Measurements from ENCODE around the gene PHB1. TPM values are rescaled to one million over a fixed set of nuclear protein-coding genes. Genes with fewer than 3 reads are reported as not detected.
A peak's percentile ranks its signal among the peaks of the same experiment; 100 is the strongest.

PHB1 gene
- total RNA-seq, 4 donors from 2014 or later = 63.8 to 92.5 (median 86.4) TPM

DNA sequence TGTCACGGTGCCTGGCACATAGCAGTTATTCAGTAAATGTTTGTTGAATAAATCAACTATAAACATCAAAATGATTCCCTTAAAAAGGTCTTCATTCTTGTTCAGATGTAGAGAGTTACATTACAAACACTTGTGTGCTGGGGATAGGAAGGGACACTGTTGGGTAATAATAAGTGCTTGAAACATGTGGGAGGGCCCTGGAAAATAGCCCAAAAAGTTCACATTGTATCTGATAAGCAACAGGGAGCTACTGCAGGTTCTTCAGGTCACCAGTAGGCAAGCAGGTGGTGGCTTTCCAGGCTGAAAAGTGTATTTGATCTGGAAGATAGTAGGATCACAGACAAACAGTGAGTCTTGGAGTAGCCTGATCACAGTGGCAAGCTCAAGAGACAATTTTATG is 33.6 kb downstream of the PHB1 start:
- no peaks in the 10 kb centered on the region for H3K36me3 ChIP-seq
- H3K9me3 ChIP-seq = no peaks in the 10 kb centered on the region
- no peaks in the 10 kb centered on the region for H3K27me3 ChIP-seq
- H3K4me1 ChIP-seq = peaks cover 23% of the 10 kb centered on the region
- no peak for DNase-seq (ENCODE audit: low spot score in 2 of 2)
- TF ChIP-seq POLR2A (IDR thresholded peaks at IDR 0.05) (no peak), EP300 (IDR thresholded peaks at IDR 0.05) (no peak), POLR2AphosphoS5 (IDR thresholded peaks at IDR 0.05) (no peak)
- TF ChIP-seq, protein P1, sequence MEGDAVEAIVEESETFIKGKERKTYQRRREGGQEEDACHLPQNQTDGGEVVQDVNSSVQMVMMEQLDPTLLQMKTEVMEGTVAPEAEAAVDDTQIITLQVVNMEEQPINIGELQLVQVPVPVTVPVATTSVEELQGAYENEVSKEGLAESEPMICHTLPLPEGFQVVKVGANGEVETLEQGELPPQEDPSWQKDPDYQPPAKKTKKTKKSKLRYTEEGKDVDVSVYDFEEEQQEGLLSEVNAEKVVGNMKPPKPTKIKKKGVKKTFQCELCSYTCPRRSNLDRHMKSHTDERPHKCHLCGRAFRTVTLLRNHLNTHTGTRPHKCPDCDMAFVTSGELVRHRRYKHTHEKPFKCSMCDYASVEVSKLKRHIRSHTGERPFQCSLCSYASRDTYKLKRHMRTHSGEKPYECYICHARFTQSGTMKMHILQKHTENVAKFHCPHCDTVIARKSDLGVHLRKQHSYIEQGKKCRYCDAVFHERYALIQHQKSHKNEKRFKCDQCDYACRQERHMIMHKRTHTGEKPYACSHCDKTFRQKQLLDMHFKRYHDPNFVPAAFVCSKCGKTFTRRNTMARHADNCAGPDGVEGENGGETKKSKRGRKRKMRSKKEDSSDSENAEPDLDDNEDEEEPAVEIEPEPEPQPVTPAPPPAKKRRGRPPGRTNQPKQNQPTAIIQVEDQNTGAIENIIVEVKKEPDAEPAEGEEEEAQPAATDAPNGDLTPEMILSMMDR (IDR thresholded peaks at IDR 0.05) = no peak
- no peak overlapping the region for H3K4me3 ChIP-seq
- 68% methylated on average over 1 of the region's 1 CpG for WGBS
- no peak overlapping the region for H3K27ac ChIP-seq

DNA sequence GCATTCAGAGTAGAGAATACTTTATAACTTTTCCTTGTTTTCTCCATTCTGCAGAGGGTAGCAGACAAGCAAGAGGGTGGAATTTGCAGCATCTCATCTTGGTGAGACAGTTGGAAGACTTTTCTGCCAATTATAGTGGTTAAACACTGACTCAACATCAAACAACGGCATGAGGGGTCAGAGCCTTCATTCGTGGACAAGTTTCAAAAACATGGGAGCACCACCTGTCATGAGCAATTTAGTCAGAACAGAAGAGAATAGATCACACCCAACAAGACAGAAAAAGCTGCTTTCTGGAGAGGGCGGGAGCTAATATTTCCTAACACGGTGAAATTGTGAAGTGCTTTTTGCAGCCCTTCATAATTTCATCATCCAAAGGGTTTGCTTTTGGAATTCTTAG is 34.8 kb downstream of the PHB1 start:
- H3K4me1 ChIP-seq = peaks cover 19% of the 10 kb centered on the region
- H3K27ac ChIP-seq = no peak overlapping the region
- 79% methylated on average over 4 of the region's 4 CpGs for WGBS

GRCh38 chr17:49378311-49378710 is 36.4 kb downstream of the PHB1 start:
- Histone ChIP-seq H3K9me3 (no peaks in the 10 kb centered on the region), H3K4me1 (peaks cover 19% of the 10 kb centered on the region), H3K27me3 (no peaks in the 10 kb centered on the region), H3K4me3 (no peak overlapping the region), H3K36me3 (no peaks in the 10 kb centered on the region), H3K27ac (no peak overlapping the region)
- no peak for TF ChIP-seq POLR2AphosphoS5 (IDR thresholded peaks at IDR 0.05)
- TF ChIP-seq, protein P1 (IDR thresholded peaks at IDR 0.05) = no peak
- DNase-seq (ENCODE audit: low spot score in 2 of 2) = no peak
- 65% methylated on average over 5 of the region's 5 CpGs for WGBS

More for the DNA sequence above, 34.8 kb downstream of the PHB1 start:
- Histone ChIP-seq H3K9me3 (no peaks in the 10 kb centered on the region), H3K4me3 (no peak overlapping the region), H3K27me3 (no peaks in the 10 kb centered on the region), H3K36me3 (no peaks in the 10 kb centered on the region)
- DNase-seq (ENCODE audit: low spot score in 2 of 2) = no peak
- TF ChIP-seq POLR2A (IDR thresholded peaks at IDR 0.05) (no peak), POLR2AphosphoS5 (IDR thresholded peaks at IDR 0.05) (no peak), EP300 (IDR thresholded peaks at IDR 0.05) (no peak)
- TF ChIP-seq, protein P1 (IDR thresholded peaks at IDR 0.05) = no peak

DNA sequence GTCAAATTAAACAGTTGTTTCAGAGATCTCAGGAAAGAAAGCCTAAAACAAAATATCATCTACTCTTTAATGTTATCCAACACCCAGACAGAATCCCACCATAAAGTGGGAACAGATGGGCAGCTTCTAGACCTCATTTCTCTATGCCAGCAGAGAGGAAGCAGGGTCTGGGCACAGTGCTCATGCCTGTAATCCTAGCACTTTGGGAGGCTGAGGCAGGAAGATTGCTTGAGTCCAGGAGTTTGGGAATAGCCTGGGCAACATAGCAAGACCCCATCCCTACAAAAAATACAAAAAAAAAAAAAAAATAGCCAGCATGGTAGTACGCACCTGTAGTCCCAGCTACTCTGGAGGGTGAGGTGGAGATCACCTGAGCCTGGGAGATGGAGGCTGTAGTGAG is 39.1 kb downstream of the PHB1 start:
- Histone ChIP-seq H3K4me1 (peaks cover 13% of the 10 kb centered on the region), H3K27ac (no peak overlapping the region), H3K4me3 (no peak overlapping the region), H3K36me3 (no peaks in the 10 kb centered on the region), H3K9me3 (no peaks in the 10 kb centered on the region), H3K27me3 (no peaks in the 10 kb centered on the region)
- 86% methylated on average over 1 of the region's 1 CpG for WGBS
- TF ChIP-seq POLR2A (IDR thresholded peaks at IDR 0.05) (no peak), EP300 (IDR thresholded peaks at IDR 0.05) (no peak), POLR2AphosphoS5 (IDR thresholded peaks at IDR 0.05) (no peak)
- TF ChIP-seq, protein P1 (IDR thresholded peaks at IDR 0.05) = no peak
- peak in 1 of 2 donors; percentile 4 for DNase-seq (ENCODE audit: low spot score in 2 of 2)

DNA sequence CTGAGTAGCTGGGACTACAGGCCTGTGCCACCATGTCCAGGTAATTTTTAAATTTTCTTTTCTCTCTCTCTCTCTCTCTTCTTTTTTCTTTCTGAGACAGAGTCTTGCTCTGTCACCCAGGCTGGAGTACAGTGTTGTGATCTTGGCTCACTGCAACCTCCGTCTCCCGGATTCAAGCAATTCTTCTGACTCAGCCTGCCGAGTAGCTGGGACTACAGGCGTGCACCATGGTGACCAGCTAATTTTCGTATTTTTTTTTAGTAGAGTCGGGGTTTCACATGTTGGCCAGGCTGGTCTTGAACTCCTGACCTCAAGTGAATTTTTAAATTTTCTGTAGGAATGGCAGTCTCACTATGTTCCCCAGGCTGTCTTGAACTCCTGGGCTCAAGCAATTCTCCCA is 41.6 kb downstream of the PHB1 start:
- no peak overlapping the region for H3K27ac ChIP-seq
- no peaks in the 10 kb centered on the region for H3K27me3 ChIP-seq
- TF ChIP-seq POLR2AphosphoS5 (IDR thresholded peaks at IDR 0.05) (no peak), EP300 (IDR thresholded peaks at IDR 0.05) (no peak), POLR2A (IDR thresholded peaks at IDR 0.05) (no peak)
- TF ChIP-seq, protein P1 (IDR thresholded peaks at IDR 0.05) = no peak
- H3K4me1 ChIP-seq = peaks cover 14% of the 10 kb centered on the region
- no peaks in the 10 kb centered on the region for H3K9me3 ChIP-seq
- 84% methylated on average over 6 of the region's 6 CpGs for WGBS
- DNase-seq (ENCODE audit: low spot score in 2 of 2) = peak in 1 of 2 donors; percentile 14
- no peak overlapping the region for H3K4me3 ChIP-seq
- no peaks in the 10 kb centered on the region for H3K36me3 ChIP-seq
